HG03342 (cell line): ENCODE results near the gene MCF2.
"Not testable (repeated sequence)": the region's sequence is repeated elsewhere in the genome, so short reads cannot be mapped to it uniquely, and the experiment has no call there.

Experiments used
- ATAC-seq: cut with Tn5 transposase; IDR thresholded peaks from one replicate; pipeline ENCODE4 v1.9.1; 2021; ENCODE audit warnings: mild to moderate bottlenecking, moderate library complexity; ENCODE audit not compliant: unreplicated experiment

MCF2 gene, protein sequence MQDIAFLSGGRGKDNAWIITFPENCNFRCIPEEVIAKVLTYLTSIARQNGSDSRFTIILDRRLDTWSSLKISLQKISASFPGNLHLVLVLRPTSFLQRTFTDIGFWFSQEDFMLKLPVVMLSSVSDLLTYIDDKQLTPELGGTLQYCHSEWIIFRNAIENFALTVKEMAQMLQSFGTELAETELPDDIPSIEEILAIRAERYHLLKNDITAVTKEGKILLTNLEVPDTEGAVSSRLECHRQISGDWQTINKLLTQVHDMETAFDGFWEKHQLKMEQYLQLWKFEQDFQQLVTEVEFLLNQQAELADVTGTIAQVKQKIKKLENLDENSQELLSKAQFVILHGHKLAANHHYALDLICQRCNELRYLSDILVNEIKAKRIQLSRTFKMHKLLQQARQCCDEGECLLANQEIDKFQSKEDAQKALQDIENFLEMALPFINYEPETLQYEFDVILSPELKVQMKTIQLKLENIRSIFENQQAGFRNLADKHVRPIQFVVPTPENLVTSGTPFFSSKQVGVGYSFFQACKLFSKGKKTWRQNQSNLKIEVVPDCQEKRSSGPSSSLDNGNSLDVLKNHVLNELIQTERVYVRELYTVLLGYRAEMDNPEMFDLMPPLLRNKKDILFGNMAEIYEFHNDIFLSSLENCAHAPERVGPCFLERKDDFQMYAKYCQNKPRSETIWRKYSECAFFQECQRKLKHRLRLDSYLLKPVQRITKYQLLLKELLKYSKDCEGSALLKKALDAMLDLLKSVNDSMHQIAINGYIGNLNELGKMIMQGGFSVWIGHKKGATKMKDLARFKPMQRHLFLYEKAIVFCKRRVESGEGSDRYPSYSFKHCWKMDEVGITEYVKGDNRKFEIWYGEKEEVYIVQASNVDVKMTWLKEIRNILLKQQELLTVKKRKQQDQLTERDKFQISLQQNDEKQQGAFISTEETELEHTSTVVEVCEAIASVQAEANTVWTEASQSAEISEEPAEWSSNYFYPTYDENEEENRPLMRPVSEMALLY

DNA sequence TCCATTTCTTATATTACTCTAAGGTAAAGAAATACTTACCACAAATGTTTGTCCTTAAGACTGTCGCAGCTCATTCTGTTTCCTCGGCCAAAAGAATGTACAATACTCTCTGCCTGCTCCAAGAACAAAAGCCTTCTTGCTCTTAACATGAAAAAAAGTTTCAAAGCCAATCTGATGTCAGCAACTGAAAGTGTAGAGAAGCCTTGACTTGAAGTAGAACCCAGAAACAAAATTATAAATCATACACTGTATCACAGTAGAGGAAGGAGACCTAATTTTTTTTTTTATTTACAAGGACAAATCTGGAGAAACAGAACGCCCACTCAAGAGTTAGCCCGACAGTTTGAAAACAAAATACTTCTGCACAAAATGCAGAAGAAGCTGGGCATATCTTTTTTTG lies at the start of gene MCF2:
Gene MCF2 (minus strand): TSS at position 101 of the 400 bp plus-strand sequence. CDS start 56,423 bp downstream, outside the sequence.
- no peak for ATAC-seq

DNA sequence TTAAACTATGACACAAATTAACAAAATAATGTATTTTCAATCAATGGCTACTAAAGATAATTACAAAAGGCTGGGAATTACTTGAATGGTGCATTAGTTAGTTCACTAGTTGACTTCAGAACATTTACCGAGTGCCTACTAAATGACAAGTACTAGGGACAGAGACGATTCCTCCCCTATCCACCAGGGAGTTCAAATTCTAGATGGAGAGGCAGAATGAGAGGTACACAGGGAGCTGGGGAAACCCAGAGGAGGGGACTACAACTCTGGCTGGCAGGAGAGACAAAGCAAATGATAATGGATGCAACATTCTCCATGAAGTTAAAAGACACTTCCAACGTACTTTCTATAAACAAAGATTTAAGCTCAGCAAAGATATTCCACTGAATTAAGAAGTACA lies 43.1 kb upstream of the MCF2 start:
- ATAC-seq, result no peak

DNA sequence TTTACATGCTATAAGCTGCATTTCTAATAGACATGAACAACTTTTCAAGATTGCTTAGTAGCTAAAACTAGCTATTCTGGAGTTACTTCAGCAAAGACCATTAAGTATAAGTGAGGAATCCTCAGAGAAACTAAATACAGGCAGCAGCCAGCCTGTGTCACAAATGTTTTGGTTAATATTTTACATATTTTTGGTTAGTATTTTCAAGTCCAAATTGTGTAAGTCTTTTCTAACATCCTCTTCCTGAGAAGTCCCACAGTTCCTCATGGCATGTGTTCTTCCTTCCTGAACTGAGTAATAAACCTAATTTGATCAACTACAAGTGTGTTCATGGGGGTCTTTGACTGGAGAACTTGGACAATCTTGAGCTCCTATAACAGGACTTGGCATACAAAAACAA lies 42.4 kb upstream of the MCF2 start:
- no peak for ATAC-seq

DNA sequence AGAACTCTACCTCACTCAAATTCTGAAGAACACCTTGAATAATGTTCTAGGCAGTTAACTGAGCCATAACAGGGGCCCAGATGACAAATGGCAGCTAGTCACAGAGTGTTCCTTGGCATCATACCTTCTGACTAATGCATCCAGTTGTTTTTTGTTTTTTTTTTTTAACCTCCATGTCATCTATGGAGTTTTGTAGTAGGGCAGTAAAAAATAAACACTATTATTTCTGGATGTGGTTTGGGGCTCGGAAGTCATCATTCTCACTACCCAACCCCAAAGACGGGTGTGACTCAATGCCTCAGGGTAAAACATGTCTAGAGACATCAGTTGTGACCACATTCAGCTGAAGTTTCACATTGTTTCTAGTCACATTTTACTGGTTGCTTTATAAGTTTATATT lies 31.2 kb upstream of the MCF2 start:
- peak; percentile 94 for ATAC-seq

DNA sequence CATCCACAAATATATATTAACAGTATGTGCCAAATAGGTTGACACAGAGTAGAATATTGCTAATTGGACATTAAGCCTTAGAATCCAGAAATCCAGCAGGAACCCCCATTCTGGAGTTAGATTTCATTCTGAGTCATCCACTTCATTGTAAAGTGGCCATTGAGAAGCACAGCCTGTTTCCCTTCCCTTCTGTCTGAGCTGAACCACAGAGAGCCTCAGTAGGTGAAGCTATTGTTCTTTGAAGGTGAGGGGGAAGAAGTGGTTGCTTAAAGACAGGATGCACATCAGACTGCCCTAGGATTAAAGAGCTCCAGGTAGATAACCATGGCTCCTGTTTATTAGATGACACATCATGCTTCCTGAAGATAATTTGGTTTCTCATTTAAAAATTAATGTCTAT lies 30.6 kb upstream of the MCF2 start:
- no peak for ATAC-seq

DNA sequence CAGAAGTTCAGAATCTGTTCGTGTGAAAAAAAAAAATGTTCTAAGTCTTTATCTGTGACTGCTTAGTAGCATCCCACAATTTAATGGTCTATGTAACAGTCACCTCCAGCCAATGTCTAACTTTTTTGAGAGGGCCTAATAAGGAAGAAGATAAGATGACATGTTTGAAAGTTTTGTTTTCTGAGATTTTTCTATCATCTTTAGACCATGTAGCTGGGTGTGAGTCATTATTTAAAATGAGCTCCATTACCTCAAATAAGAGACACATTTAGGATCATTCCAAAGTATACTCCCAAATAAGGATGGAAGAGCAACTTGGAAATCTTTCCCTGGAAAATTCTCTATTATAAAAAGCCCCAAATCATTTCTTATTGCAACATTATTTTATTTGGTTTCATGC lies 28.2 kb upstream of the MCF2 start:
- ATAC-seq, result no peak

DNA sequence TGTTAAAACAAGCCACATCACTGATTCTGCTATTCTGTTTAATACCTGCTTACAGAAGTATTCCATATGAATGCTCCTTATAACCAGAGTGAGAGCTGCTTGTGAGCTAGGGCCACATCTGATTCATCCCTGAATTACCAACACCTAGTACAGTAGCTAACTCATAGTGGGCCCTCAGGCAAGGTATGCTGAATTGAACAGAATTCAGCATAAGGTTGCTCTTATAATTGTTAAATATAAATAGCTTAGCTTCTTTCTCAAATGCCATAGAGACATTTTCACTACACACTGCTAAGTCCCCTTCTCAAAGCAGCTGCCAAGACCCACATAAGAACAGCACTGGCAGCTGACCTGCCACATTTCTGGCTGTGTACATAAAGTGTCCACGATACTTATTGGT lies 27.0 kb upstream of the MCF2 start:
- no peak for ATAC-seq

DNA sequence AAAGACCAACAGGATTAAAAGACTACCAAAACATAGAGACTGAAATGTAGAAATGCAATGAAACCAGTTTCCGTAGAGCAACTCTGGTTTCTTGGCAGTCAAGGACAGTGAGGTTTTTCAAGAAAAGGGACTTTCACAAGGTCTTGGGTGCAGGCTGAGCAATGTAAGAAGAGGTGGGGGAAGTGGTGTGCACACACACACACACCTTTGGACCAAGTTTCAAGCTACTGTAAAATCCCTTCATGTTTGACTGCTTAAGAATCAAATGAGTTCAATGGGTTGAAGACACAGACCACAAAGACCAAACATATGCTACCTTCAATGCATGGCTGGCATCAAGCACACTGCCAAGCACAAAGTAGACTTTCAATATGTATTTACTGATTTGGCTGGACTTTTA lies 17.8 kb upstream of the MCF2 start:
- peak; percentile 86 for ATAC-seq

DNA sequence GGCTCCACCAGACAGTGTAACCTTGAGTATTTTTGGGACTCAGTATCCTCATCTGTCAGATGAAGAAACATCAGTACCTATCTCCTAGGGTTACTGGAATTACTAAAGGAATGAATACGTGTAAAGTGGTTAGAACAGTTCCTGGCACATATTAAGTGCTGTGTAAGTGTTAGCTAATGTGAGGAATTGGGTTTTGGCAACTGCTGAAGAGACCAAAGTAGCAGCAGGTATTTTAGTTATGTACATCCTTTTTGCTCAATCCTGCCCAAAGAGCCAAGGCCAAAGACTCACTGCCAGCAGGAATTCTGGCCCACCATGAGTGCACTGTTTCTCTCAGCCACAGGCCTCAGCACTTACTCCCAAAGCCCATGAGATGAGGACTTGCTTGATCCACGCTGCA lies 16.7 kb upstream of the MCF2 start:
- ATAC-seq, result no peak

DNA sequence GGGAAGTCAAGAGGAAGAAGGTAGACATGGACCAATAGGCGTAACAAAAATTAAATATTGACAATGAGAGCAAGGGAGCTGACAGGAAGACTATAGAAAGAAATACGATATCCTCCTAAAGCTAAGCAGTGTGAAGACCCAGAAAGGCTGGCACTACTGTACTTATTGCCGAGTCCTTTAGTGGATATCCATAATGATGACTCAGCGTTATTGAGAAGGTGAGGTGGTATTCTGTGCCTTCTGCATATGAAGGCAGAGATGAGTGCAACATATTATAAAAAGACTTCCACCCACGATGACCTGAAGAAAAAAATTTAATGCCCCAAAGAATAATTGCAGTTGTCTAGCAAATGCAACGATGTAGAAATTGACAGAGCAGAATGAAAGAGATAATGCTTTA lies 13.0 kb upstream of the MCF2 start:
- ATAC-seq, result no peak

DNA sequence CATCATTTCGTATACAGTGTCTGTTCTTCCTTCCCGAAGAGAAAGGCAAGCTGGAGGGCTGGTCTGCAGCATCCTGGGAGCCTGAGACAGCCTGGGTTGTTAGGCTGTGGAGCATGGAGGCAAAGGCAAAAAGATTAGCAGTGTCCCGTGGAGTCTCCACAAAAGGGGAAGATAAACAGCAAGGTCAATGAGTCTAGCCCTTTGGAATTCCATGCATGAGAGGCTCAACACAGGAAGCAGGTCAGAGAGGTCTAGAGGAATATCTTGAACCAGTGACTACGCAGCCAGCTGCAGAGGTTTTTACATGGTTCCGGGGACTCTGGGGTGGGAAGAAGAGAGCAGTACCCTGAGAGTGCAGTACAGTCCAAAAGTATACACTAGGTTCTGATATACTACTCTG lies 12.2 kb upstream of the MCF2 start:
- ATAC-seq, result no peak

DNA sequence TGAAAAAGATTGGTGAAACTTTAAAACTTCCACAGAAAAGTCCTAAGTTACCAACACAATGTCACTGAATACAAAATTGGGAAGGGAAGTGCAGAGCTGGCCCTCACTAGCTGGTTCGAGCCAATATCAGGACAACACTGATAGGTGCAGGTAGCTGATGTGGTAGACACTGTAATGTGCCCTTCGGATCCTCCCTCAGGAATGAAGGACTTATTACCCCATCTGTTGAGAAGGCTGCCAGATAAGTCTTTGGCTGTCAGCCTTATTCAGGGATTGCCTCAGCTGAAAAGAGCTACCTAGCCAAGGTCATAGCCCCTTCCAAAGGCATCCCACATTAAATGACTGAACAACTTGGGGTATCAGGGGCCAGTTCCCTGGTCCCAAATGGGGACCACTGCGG lies 5.3 kb downstream of the MCF2 start:
- ATAC-seq, result no peak

DNA sequence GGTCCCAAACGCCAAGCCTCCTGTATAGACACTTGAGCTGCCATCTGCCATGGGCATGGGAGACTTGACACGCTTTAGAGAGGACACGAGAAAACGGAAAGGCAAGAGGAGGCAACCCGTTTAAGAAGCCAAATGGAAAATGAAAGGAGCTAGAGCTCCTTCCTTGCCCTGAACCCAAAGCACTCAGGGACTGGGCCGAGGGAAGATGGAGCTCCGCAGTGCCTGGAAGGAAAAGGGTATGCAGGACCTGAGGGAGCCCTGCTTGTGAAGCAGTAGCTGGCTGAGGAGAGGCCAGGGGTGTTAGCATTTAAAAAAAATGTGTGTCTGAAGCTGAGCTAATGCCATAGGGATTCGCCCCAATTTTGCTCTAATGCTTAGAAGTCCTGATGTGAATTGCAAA lies 15.1 kb downstream of the MCF2 start:
- no peak for ATAC-seq

DNA sequence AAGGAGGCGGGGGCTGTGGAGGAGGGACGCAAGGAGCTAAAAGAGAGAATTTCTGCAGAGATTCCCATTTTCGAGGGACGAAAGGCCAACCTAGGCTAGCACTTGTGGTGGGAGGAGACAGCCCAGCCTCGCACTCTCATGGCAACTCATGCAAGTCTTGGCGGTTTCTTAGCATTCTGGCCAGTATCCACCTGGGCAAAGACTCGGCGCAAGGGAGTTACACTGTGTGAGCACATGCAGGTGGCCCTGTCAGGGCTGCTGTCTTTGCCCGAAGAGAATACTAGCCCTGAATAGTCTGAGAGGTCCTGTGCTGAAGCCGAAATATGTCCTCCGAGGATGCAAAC lies 15.5 kb downstream of the MCF2 start:
- no peak for ATAC-seq

DNA sequence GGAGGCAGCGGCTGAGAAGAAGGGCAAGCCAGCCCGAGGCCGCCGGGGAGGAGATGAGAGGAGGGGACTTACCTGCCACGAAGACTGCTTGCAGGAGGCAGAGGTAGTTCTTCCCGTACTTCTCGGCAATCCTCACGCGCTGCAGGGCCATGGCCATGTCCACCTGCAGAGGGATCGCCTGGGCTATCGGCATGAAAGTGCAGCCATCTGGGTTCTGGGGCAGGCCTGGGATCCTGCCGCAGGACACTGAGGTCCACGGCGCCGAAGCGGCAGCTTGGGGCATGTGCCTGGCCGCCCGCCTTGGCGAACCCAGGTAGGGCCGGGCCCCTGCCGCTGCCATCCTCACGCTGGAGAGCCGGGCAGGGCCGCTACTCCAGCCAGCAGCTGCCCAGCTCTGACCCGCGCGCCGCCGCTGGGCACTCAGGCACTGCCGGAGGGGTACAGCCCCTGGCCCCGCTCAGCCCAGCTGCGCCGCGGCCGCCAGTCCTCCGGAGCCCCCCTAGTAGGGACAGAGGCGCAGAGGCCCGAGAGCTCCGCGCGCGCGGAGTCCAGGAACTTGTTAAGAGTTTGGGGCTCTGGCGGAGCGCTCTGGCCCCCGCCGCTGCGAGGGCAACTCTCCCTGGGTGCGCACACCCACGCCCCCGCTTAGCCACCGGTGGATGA lies 16.0 kb downstream of the MCF2 start:
- ATAC-seq, result no peak

DNA sequence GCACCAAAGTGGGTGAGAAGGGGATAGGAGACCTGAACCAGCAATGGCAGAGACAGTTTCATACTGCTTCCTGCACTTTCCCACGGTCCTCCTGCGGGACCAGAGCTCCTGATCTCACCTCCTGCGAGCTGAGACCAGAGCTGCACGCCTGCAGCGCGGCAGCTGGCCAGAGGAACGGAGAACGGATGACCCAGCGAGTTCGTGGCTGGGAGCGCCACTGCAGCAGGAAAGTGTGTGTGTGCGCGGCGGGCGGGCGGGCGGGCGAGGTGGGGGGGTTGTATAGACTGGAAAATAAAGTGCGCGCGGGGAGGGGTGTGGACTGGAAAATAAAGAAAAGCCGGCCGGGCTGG lies 16.5 kb downstream of the MCF2 start:
- ATAC-seq, result no peak

DNA sequence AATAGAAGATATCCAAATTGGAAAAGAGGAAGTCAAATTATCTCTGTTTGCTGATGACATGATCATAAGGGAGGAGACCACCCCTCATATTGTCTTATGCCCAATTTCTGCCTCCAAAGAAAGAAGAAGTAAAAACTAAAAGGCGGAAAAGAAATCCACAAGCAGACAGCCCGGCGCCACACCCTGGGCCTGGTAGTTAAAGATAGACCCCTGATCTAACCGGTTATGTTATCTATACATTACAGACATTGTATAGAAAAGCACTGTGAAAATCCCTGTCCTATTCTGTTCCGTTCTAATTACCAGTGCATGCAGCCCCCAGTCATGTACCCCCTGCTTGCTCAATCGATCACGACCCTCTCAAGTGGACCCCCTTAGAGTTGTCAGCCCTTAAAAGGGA lies 22.8 kb downstream of the MCF2 start:
- not testable (repeated sequence) for ATAC-seq

DNA sequence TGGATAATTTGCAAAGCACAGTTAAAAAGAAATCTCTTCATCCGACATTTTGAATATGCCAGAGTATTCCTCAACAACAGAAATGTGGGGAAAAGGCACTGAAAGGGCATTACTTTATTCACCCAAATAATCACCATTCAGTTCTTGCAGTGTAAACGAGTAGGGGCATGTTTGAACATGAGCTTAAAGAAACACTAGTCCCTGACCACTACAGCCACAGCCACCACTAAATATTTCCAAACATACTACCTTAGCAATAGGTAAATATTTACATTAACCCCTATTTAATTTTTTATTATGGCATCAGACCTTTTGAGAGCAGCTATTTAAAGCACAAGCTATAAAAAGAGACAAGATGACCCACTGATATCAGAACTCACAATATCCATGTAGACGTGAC lies 27.6 kb downstream of the MCF2 start:
- ATAC-seq, result no peak

DNA sequence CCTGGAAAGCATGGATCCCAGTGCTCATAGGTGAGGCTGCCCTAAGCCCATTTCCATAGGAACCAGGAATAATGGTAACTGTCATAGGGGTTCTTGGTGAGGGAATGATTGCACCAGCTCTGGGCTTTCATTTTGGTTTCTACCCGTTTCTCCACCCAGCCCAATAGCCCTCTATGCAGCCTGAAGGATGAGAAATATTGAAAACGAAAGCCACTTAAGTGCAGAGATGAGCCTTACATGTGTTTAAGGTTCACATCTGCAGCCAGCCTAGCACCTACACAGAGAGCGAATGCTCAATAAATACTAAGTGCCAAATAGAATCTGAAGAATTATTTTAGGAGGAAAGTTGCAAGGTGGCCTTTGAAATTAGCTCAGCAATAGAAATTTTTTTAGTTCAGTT lies 60.4 kb downstream of the MCF2 start:
- ATAC-seq, result no peak

DNA sequence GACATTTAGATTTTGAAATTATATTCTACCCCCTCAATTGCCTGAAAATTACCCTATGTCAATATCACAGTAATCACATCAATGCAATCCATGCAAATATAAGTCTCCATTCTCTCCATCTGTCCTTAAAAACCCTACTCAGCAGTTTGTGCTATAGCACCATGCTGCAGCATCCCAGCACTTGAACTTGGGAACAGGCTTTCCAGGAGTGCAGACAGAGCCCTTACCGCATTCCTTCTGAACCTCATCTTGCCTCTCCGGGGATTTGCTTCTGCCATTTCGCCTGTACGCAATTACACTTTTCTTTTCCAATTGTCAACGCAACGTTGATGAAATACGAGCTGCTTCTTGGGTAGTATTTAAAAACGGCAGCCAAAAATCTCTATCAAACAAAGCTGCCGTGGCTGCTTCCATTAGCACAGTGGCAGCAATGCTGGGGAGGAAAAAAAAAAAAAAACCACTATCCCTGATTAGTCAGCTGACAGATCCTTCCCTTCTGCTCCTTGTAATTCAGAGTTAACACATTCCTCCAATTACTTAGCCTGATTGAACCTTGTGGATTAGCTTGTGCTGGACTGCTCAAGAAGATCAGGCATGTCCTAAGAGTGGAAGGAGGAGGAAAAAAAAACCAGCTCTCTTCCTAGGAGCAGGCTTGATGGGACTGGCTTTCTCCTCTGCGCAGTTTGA lies 65.6 kb downstream of the MCF2 start:
- no peak for ATAC-seq

DNA sequence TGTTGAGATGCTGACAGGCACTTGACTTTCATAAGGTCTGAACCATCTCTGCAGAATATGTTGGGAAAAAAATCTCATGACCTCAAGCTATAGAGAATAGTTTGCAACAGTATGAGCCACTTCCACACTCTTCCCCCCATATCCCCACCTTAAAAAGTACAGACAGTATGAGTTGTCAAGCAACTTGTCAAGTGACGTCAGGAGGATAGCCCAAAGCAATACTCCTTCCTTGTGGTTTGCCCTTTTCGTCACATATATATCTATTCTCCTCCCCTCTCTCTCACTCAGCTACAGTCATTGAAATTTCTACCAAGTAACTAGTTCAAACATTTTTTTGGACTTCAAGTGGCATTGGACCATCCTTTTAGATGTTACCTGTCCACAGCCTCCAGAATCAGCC lies 67.7 kb downstream of the MCF2 start:
- ATAC-seq, result no peak
